HUES6 (cell line): ENCODE measurements around the gene PRICKLE2.

Source experiments
- H3K27ac ChIP-seq: 2 replicates; pipeline ENCODE4 v1.7.0; 2013; ENCODE audit warnings: low read depth, mild to moderate bottlenecking, low read length, inconsistent platforms
- H3K27me3 ChIP-seq: 2 replicates; pipeline ENCODE4 v1.6.1; 2013; ENCODE audit warnings: low read length; ENCODE audit not compliant: control insufficient read depth, insufficient read depth
- H3K36me3 ChIP-seq: 2 replicates; pipeline ENCODE4 v1.6.1; 2013; ENCODE audit warnings: low read length; ENCODE audit not compliant: control insufficient read depth, insufficient read depth
- H3K4me1 ChIP-seq: 2 replicates; pipeline ENCODE4 v1.6.1; 2013; ENCODE audit warnings: low read length; ENCODE audit not compliant: control insufficient read depth, insufficient read depth
- H3K4me3 ChIP-seq: 2 replicates; pipeline ENCODE4 v1.5.1; 2013; ENCODE audit warnings: low read depth, low read length
- H3K9ac ChIP-seq: one replicate; pipeline ENCODE4 v1.6.1; 2013; ENCODE audit warnings: mild to moderate bottlenecking, low read length
- H3K9me3 ChIP-seq: 2 replicates; pipeline ENCODE4 v1.6.1; 2013; ENCODE audit warnings: low read depth, low read length; ENCODE audit not compliant: control insufficient read depth, insufficient read depth

PRICKLE2 gene

DNA sequence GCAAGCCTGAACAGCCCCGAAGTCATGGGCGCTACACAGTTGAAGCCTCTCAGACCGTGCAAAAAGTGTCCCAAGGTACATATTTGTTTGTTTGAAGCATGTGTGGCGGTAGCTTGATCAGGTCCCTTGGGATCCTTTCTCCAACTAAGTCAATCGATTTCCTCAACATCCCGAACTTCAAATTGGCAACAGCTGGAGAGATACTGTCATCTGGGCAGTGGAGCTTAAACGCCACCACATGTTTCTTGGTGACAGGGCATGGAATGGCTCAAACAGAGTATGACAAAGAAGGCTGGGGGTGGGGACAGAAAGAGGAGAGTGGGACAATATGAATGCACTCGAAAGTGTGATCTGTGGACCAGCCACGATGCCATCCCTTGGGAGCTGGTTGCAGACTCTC lies 117.0 kb downstream of the PRICKLE2 start:
- Histone ChIP-seq H3K9me3 (no peaks in the 10 kb centered on the region), H3K4me1 (peaks cover 47% of the 10 kb centered on the region), H3K27me3 (no peaks in the 10 kb centered on the region), H3K36me3 (no peaks in the 10 kb centered on the region), H3K4me3 (no peak overlapping the region), H3K27ac (no peak overlapping the region), H3K9ac (no peak overlapping the region)

- Histone ChIP-seq H3K4me1 (peaks cover 47% of the 10 kb centered on the region), H3K27me3 (no peaks in the 10 kb centered on the region), H3K4me3 (no peak overlapping the region), H3K9me3 (no peaks in the 10 kb centered on the region), H3K9ac (no peak overlapping the region), H3K36me3 (no peaks in the 10 kb centered on the region), H3K27ac (no peak overlapping the region)
Observed at GRCh38 chr3:64107190-64107589, 118.1 kb downstream of the PRICKLE2 start.

- H3K4me3 ChIP-seq = no peak overlapping the region
- H3K27me3 ChIP-seq = no peaks in the 10 kb centered on the region
- no peak overlapping the region for H3K27ac ChIP-seq
- no peak overlapping the region for H3K9ac ChIP-seq
- H3K4me1 ChIP-seq = peaks cover 47% of the 10 kb centered on the region
- H3K9me3 ChIP-seq = no peaks in the 10 kb centered on the region
- no peaks in the 10 kb centered on the region for H3K36me3 ChIP-seq
Observed at GRCh38 chr3:64105816-64106215, 119.5 kb downstream of the PRICKLE2 start.

DNA sequence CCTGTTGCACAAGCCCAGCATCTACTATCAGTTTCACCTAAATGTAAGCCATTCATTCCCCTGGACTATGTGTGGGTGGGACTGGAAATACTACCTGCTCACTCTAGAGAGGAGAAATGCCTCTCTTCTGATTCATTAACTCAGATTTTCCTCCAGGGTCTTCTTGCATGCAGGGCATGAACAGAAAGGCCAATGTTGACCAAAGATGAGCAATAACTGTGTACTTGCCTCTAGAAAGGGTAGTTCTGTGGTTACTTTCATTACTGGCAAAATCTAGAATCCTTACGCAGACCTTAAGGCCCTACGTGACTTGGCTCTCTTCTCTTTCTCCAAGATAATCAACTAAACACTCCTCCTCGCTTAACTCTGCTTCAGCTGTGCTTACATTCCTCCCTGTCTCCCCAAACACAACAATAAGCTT lies 120.6 kb downstream of the PRICKLE2 start:
- no peak overlapping the region for H3K27ac ChIP-seq
- H3K4me3 ChIP-seq = no peak overlapping the region
- H3K9me3 ChIP-seq = no peaks in the 10 kb centered on the region
- no peaks in the 10 kb centered on the region for H3K27me3 ChIP-seq
- no peaks in the 10 kb centered on the region for H3K36me3 ChIP-seq
- H3K4me1 ChIP-seq = peaks cover 37% of the 10 kb centered on the region
- no peak overlapping the region for H3K9ac ChIP-seq

- H3K27me3 ChIP-seq = no peaks in the 10 kb centered on the region
- peaks cover 30% of the 10 kb centered on the region for H3K4me1 ChIP-seq
- H3K36me3 ChIP-seq = no peaks in the 10 kb centered on the region
- no peak overlapping the region for H3K4me3 ChIP-seq
- no peaks in the 10 kb centered on the region for H3K9me3 ChIP-seq
- no peak overlapping the region for H3K9ac ChIP-seq
- no peak overlapping the region for H3K27ac ChIP-seq
Observed at GRCh38 chr3:64104006-64104405, 121.3 kb downstream of the PRICKLE2 start.

GRCh38 chr3:64103131-64103530 lies 122.1 kb downstream of the PRICKLE2 start:
- Histone ChIP-seq H3K9me3 (no peaks in the 10 kb centered on the region), H3K4me3 (no peak overlapping the region), H3K27ac (no peak overlapping the region), H3K36me3 (no peaks in the 10 kb centered on the region), H3K4me1 (peaks cover 22% of the 10 kb centered on the region), H3K9ac (no peak overlapping the region), H3K27me3 (no peaks in the 10 kb centered on the region)

DNA sequence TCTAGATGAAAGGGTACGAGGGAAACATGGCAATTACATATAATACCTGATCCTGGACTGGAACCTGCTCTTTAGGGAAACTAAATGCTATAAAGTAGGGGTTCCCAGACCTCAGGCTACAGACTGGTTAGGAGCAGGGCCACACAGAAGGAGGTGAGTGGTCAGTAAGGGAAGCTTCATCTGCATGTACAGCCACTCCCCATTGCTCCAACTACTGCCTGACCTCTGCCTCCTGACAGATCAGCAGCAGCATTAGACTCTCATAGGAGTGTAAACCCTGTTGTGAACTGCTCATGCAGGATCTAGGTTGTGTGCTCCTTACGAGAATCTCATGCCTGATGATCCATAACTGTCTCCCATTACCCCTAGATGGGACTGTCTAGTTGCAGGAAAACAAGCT lies 123.1 kb downstream of the PRICKLE2 start:
- Histone ChIP-seq H3K27me3 (no peaks in the 10 kb centered on the region), H3K4me1 (peaks cover 22% of the 10 kb centered on the region), H3K9me3 (no peaks in the 10 kb centered on the region), H3K4me3 (no peak overlapping the region), H3K9ac (no peak overlapping the region), H3K36me3 (no peaks in the 10 kb centered on the region), H3K27ac (no peak overlapping the region)

DNA sequence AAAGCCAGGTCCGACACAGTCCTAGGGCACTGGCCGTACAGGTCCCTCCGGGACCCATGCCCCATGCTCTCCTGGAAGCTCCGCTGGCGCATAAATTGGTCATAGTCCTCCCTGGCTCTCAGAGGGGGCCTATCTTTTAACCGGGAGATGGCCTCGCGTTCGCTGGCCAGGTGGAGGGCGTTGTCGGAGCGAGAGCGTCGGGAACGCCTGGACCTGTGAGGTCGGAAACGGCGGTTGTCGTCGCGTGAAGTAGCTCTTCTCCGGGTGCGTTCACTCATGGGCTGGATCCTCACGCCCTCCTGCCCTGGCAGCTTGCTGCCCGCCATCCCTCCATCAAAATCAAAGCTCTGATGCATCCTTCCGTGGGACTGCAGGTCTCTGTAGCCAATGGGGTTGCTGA lies 126.0 kb downstream of the PRICKLE2 start:
- Histone ChIP-seq H3K4me1 (peaks cover 24% of the 10 kb centered on the region), H3K4me3 (no peak overlapping the region), H3K9me3 (no peaks in the 10 kb centered on the region), H3K27me3 (no peaks in the 10 kb centered on the region), H3K36me3 (no peaks in the 10 kb centered on the region), H3K9ac (no peak overlapping the region), H3K27ac (no peak overlapping the region)

GRCh38 chr3:64098670-64099069 lies 126.6 kb downstream of the PRICKLE2 start:
- no peaks in the 10 kb centered on the region for H3K9me3 ChIP-seq
- peaks cover 30% of the 10 kb centered on the region for H3K4me1 ChIP-seq
- H3K27ac ChIP-seq = no peak overlapping the region
- H3K36me3 ChIP-seq = no peaks in the 10 kb centered on the region
- H3K4me3 ChIP-seq = no peak overlapping the region
- no peak overlapping the region for H3K9ac ChIP-seq
- no peaks in the 10 kb centered on the region for H3K27me3 ChIP-seq

- H3K36me3 ChIP-seq = no peaks in the 10 kb centered on the region
- H3K9me3 ChIP-seq = no peaks in the 10 kb centered on the region
- H3K27ac ChIP-seq = no peak overlapping the region
- no peak overlapping the region for H3K4me3 ChIP-seq
- H3K27me3 ChIP-seq = no peaks in the 10 kb centered on the region
- H3K4me1 ChIP-seq = peaks cover 34% of the 10 kb centered on the region
- H3K9ac ChIP-seq = no peak overlapping the region
Observed at GRCh38 chr3:64097920-64098319, 127.3 kb downstream of the PRICKLE2 start.

DNA sequence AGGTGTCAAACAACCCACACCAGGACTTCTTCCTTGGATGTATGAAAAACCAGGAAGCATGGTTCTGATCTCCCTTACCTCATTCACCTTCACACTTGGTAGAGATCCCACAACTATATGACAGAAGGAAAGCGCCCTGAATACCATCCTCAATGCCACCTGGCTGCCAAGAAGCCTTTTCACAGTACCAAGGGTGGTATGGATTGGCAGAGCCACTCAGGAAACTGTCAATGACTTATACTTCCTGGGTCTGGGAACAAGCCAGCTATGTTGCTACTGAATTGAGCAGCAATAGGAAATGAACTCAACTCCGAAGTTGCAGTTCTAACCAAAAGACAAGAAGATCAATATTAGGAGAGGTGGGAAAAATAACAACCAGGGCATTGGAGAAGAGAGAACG lies 129.5 kb downstream of the PRICKLE2 start:
- Histone ChIP-seq H3K4me1 (peaks cover 34% of the 10 kb centered on the region), H3K36me3 (no peaks in the 10 kb centered on the region), H3K27ac (no peak overlapping the region), H3K9ac (no peak overlapping the region), H3K27me3 (no peaks in the 10 kb centered on the region), H3K4me3 (no peak overlapping the region), H3K9me3 (no peaks in the 10 kb centered on the region)

GRCh38 chr3:64094713-64095079 lies 130.6 kb downstream of the PRICKLE2 start:
- Histone ChIP-seq H3K27ac (peak overlapping the region; percentile 19; the same call in 1 of the 2 replicates), H3K9ac (no peak overlapping the region), H3K4me1 (peaks cover 34% of the 10 kb centered on the region), H3K4me3 (no peak overlapping the region), H3K27me3 (no peaks in the 10 kb centered on the region), H3K36me3 (no peaks in the 10 kb centered on the region), H3K9me3 (no peaks in the 10 kb centered on the region)
